ENCODE data around the gene UVSSA. TPM values are rescaled to one million over a fixed set of nuclear protein-coding genes. Genes with fewer than 3 reads are reported as not detected.

Gene UVSSA
- total and polyA plus RNA-seq, 2 experiments from 2014 or later: 2.9 to 4.1 TPM

DNA sequence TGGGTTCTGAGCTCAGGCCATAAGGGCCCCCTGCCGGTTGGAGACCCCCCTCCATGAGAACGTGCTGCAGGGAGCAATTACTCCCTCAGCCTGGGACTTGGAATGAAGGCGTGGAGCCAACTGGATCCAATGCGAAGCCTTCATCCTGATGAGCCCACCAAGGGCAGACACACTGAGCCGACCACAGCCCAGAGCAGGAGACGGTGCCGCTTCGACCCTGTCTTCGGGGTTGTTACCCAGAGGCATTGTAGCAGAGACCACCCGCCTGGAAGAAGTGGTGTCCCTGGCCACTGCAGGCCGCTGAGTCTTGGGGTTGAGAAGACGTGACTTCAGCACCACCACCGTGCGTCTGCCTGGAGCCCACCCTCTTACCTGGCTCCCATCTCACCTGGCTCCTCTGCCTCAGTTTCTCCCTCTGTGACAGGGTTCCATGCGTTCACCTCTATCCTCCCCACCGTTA lies 66.2 kb downstream of the UVSSA start:
- Histone ChIP-seq H2AFZ (no peak overlapping the region), H3K36me3 (ENCODE audit: low read depth) (no peaks in the 10 kb centered on the region), H3K9me2 (ENCODE audit: insufficient read depth) (no peaks in the 10 kb centered on the region), H3K4me1 (ENCODE audit: insufficient read depth) (no peaks in the 10 kb centered on the region), H4K20me1 (ENCODE audit: insufficient read depth) (no peaks in the 10 kb centered on the region), H3K27me3 (replicated peaks; ENCODE audit: insufficient read depth) (peaks cover 21% of the 10 kb centered on the region), H3K79me2 (ENCODE audit: insufficient read depth) (no peaks in the 10 kb centered on the region), H3F3A (ENCODE audit: insufficient read depth) (no peaks in the 10 kb centered on the region), H3K27ac (no peak overlapping the region), H3K4me2 (ENCODE audit: unreplicated experiment) (no peak overlapping the region), H3K9ac (no peak overlapping the region), H3K9me3 (ENCODE audit: low read depth) (no peaks in the 10 kb centered on the region), H3K4me3 (no peak overlapping the region)
- DNase-seq: no peak
- in situ Hi-C loops (cut with MboI): no loop called here
- 37 to 43% methylated on average over 16 of the region's 16 CpGs for WGBS, 2 experiments (ENCODE audit: low coverage in 1 of 2, low lambda C conversion rate in 2 of 2, missing lambda C conversion rate in 2 of 2)
- TF ChIP-seq EZH2phosphoT487 (IDR thresholded peaks at IDR 0.05; ENCODE audit: insufficient read depth, low read depth) (no peak), EZH2 (IDR thresholded peaks at IDR 0.05; ENCODE audit: insufficient read depth, poor library complexity, severe bottlenecking) (no peak)

- H3K9ac ChIP-seq: no peak overlapping the region
- no peaks in the 10 kb centered on the region for H4K20me1 ChIP-seq (ENCODE audit: insufficient read depth)
- H3K4me3 ChIP-seq: no peak overlapping the region
- TF ChIP-seq EZH2 (IDR thresholded peaks at IDR 0.05; ENCODE audit: insufficient read depth, poor library complexity, severe bottlenecking) (no peak), EZH2phosphoT487 (IDR thresholded peaks at IDR 0.05; ENCODE audit: insufficient read depth, low read depth) (no peak)
- in situ Hi-C loops (cut with MboI): no loop called here
- DNase-seq: no peak
- no peak overlapping the region for H3K4me2 ChIP-seq (ENCODE audit: unreplicated experiment)
- no peaks in the 10 kb centered on the region for H3K4me1 ChIP-seq (ENCODE audit: insufficient read depth)
- WGBS, 2 experiments (ENCODE audit: low coverage in 1 of 2, low lambda C conversion rate in 2 of 2, missing lambda C conversion rate in 2 of 2): 19 to 20% methylated on average over 39 to 77 of the region's 77 CpGs
- H3K27ac ChIP-seq: no peak overlapping the region
- H3K36me3 ChIP-seq (ENCODE audit: low read depth): no peaks in the 10 kb centered on the region
- no peak overlapping the region for H2AFZ ChIP-seq
- peaks cover 15% of the 10 kb centered on the region for H3K27me3 ChIP-seq (replicated peaks; ENCODE audit: insufficient read depth)
- no peaks in the 10 kb centered on the region for H3K9me2 ChIP-seq (ENCODE audit: insufficient read depth)
- no peaks in the 10 kb centered on the region for H3F3A ChIP-seq (ENCODE audit: insufficient read depth)
- no peaks in the 10 kb centered on the region for H3K9me3 ChIP-seq (ENCODE audit: low read depth)
- H3K79me2 ChIP-seq (ENCODE audit: insufficient read depth): no peaks in the 10 kb centered on the region
These were observed 66.9 kb downstream of the UVSSA start for GRCh38 chr4:1413687-1414479.

GRCh38 chr4:1414831-1415680 lies 68.0 kb downstream of the UVSSA start:
- Histone ChIP-seq H3K9me2 (ENCODE audit: insufficient read depth) (no peaks in the 10 kb centered on the region), H4K20me1 (ENCODE audit: insufficient read depth) (no peaks in the 10 kb centered on the region), H3K9ac (no peak overlapping the region), H2AFZ (no peak overlapping the region), H3K4me2 (ENCODE audit: unreplicated experiment) (no peak overlapping the region), H3K36me3 (ENCODE audit: low read depth) (no peaks in the 10 kb centered on the region), H3K79me2 (ENCODE audit: insufficient read depth) (no peaks in the 10 kb centered on the region), H3K4me1 (ENCODE audit: insufficient read depth) (no peaks in the 10 kb centered on the region), H3K27me3 (replicated peaks; ENCODE audit: insufficient read depth) (peaks cover 15% of the 10 kb centered on the region), H3K4me3 (no peak overlapping the region), H3K9me3 (ENCODE audit: low read depth) (no peaks in the 10 kb centered on the region), H3K27ac (no peak overlapping the region), H3F3A (ENCODE audit: insufficient read depth) (no peaks in the 10 kb centered on the region)
- no peak for DNase-seq
- 25 to 41% methylated on average over 48 to 70 of the region's 75 CpGs for WGBS, 2 experiments (ENCODE audit: low coverage in 1 of 2, low lambda C conversion rate in 2 of 2, missing lambda C conversion rate in 2 of 2)
- in situ Hi-C loops (cut with MboI): no loop called here
- no peak for TF ChIP-seq EZH2phosphoT487 (IDR thresholded peaks at IDR 0.05; ENCODE audit: insufficient read depth, low read depth)
- no peak for TF ChIP-seq EZH2 (IDR thresholded peaks at IDR 0.05; ENCODE audit: insufficient read depth, poor library complexity, severe bottlenecking)

DNA sequence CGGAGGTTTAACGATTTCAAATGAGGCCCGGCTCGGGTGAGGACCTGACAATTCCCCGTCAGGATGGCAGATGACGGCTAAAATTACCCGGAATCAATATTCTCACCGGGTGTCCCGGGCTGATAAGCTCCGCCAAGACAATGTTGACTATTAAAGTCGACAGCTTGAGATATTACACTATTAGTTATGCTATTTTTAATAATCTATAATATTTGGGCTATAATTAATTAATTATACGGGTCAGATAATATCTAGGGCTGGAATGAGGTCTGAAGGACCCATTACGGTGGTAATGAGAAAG lies 68.6 kb downstream of the UVSSA start:
- no peak for DNase-seq
- no peaks in the 10 kb centered on the region for H4K20me1 ChIP-seq (ENCODE audit: insufficient read depth)
- H3K36me3 ChIP-seq (ENCODE audit: low read depth): no peaks in the 10 kb centered on the region
- no peaks in the 10 kb centered on the region for H3K79me2 ChIP-seq (ENCODE audit: insufficient read depth)
- peaks cover 21% of the 10 kb centered on the region for H3K27me3 ChIP-seq (replicated peaks; ENCODE audit: insufficient read depth)
- H3K9ac ChIP-seq: no peak overlapping the region
- H3K4me1 ChIP-seq (ENCODE audit: insufficient read depth): no peaks in the 10 kb centered on the region
- H3F3A ChIP-seq (ENCODE audit: insufficient read depth): no peaks in the 10 kb centered on the region
- no peaks in the 10 kb centered on the region for H3K9me3 ChIP-seq (ENCODE audit: low read depth)
- H2AFZ ChIP-seq: no peak overlapping the region
- H3K4me2 ChIP-seq (ENCODE audit: unreplicated experiment): no peak overlapping the region
- in situ Hi-C loops (cut with MboI): no loop called here
- H3K9me2 ChIP-seq (ENCODE audit: insufficient read depth): no peaks in the 10 kb centered on the region
- WGBS, 2 experiments (ENCODE audit: low coverage in 1 of 2, low lambda C conversion rate in 2 of 2, missing lambda C conversion rate in 2 of 2): 61 to 62% methylated on average over 13 of the region's 13 CpGs
- H3K4me3 ChIP-seq: no peak overlapping the region
- TF ChIP-seq EZH2 (IDR thresholded peaks at IDR 0.05; ENCODE audit: insufficient read depth, poor library complexity, severe bottlenecking) (no peak), EZH2phosphoT487 (IDR thresholded peaks at IDR 0.05; ENCODE audit: insufficient read depth, low read depth) (no peak)
- H3K27ac ChIP-seq: no peak overlapping the region
